ENCODE measurements around the gene CFB. TPM values are rescaled to one million over a fixed set of nuclear protein-coding genes. Genes with fewer than 3 reads are reported as not detected.
A peak's percentile ranks its signal among the peaks of the same experiment; 100 is the strongest.

CFB gene
- under 1 TPM; 0.58 to 0.60 TPM for total RNA-seq

DNA sequence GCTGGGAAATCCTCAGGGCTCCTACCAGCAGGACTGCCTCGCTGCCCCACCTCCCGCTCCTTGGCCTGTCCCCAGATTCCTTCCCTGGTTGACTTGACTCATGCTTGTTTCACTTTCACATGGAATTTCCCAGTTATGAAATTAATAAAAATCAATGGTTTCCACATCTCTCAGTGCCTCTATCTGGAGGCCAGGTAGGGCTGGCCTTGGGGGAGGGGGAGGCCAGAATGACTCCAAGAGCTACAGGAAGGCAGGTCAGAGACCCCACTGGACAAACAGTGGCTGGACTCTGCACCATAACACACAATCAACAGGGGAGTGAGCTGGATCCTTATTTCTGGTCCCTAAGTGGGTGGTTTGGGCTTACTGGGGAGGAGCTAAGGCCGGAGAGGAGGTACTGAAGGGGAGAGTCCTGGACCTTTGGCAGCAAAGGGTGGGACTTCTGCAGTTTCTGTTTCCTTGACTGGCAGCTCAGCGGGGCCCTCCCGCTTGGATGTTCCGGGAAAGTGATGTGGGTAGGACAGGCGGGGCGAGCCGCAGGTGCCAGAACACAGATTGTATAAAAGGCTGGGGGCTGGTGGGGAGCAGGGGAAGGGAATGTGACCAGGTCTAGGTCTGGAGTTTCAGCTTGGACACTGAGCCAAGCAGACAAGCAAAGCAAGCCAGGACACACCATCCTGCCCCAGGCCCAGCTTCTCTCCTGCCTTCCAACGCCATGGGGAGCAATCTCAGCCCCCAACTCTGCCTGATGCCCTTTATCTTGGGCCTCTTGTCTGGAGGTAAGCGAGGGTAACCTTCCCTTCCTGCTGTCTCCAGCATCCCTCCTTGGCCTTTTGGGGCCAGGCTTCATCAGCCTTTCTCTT, at the start of gene CFB:
CFB (plus strand) TSS at position 589 of the 863 bp plus-strand sequence; CDS start at position 716, 127 bp downstream.
- Mint-ChIP-seq H3K27me3 (peaks cover 21% of the 10 kb centered on the region), H3K4me1 (peaks cover 5% of the 10 kb centered on the region), H3K9me3 (no peaks in the 10 kb centered on the region), H3K27ac (no peak within 1 kb of the TSS), H3K36me3 (ENCODE audit: low read depth) (peaks cover 2% of the 10 kb centered on the region), H3K4me3 (no peak within 1 kb of the TSS)
- CTCF ChIA-PET: no interaction called here
- no peak for DNase-seq
- POLR2A ChIA-PET: interaction anchor here (1.0 to 1.7 kb wide), 3 partner anchors 12 to 26 kb away, joined by 3 to 5 read pairs (median 3); partner anchors contain the start of genes DXO, NELFE and SKIC2

DNA sequence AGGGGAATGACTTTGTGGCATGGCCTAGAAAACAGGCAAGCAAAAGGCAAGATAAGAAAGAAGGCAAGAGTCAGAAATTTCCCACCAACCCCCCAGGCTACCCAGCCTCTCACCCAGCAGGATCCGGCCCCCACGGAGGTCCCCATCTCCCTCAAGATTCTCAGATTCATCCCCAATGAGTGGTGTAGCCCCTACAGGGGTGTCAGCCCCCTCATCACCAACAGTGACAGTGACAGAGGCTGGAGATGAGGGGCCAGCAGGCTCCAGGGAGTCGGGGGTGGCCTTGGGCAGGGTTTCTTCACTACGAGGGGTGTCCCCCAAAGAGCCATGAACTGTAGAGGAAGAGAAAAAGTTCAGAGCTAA, 49.4 kb upstream of the CFB start:
- ChIA-PET CTCF (interaction anchor here (0.9 kb wide), 1 partner anchor 9 kb away, joined by 3 read pairs; no protein-coding TSS in a partner anchor), POLR2A (interaction anchor here (1.0 to 2.3 kb wide), 3 partner anchors 61 to 355 kb away, joined by 3 to 9 read pairs (median 4); partner anchors contain the start of gene DDX39B)
- Mint-ChIP-seq H3K4me1 (peaks cover 49% of the 10 kb centered on the region), H3K27me3 (no peaks in the 10 kb centered on the region), H3K9me3 (no peaks in the 10 kb centered on the region), H3K36me3 (ENCODE audit: low read depth) (peaks cover 29% of the 10 kb centered on the region), H3K4me3 (peak overlapping the region; percentile 78), H3K27ac (peak overlapping the region; percentile 77)
- DNase-seq: no peak

DNA sequence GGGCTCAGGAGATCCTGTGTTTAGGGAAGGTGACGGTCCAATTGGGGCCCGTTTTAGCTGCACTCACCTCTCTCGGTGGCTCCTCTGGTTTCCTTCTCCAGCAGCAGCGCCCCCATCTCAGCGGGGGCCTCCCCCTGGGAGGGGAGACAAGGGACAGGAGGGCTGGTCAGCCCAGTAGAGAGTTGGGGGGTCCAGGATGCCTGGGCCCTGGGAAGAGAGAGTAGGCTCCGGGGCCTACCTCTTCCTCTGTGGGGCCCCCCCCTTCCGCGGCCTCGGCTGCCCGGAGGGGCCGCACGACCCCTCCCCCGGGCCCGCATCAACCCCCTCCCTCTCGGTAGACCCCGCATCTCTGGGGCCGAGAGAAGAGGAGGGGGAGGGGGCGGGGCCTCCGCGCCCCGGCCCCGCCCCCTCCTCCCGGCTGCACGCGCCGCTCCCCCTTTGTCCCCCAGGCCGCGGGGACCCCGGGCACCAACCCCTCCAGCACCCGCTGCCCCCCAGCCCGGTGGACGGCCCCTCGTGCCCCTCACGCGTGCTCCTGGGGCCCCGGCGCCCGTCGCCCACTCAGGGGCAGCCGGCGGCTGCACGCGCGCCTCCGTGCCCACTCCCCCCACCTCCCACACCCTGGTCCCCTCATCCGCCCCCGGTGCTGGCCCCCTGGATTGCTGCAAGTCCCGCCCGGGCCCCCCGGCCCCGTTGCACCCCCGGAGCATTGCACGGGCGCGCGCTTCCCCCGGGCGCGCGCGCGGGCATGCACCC, 48.9 kb upstream of the CFB start:
- Mint-ChIP-seq H3K4me1 (peaks cover 49% of the 10 kb centered on the region), H3K27ac (peak overlapping the region; percentile 77), H3K4me3 (peak overlapping the region; percentile 90), H3K27me3 (no peaks in the 10 kb centered on the region), H3K9me3 (no peaks in the 10 kb centered on the region), H3K36me3 (ENCODE audit: low read depth) (peaks cover 26% of the 10 kb centered on the region)
- DNase-seq: no peak
- CTCF ChIA-PET: interaction anchor here (0.7 to 2.3 kb wide), 7 partner anchors 10 to 193 kb away, joined by 3 to 7 read pairs (median 4); partner anchors contain the start of genes ABHD16A, NEU1 and SKIC2
- POLR2A ChIA-PET: interaction anchor here (0.7 to 2.6 kb wide), 14 partner anchors 10 to 356 kb away, joined by 3 to 22 read pairs (median 5); partner anchors contain the start of genes DDX39B, DXO, FKBPL and GPANK1

DNA sequence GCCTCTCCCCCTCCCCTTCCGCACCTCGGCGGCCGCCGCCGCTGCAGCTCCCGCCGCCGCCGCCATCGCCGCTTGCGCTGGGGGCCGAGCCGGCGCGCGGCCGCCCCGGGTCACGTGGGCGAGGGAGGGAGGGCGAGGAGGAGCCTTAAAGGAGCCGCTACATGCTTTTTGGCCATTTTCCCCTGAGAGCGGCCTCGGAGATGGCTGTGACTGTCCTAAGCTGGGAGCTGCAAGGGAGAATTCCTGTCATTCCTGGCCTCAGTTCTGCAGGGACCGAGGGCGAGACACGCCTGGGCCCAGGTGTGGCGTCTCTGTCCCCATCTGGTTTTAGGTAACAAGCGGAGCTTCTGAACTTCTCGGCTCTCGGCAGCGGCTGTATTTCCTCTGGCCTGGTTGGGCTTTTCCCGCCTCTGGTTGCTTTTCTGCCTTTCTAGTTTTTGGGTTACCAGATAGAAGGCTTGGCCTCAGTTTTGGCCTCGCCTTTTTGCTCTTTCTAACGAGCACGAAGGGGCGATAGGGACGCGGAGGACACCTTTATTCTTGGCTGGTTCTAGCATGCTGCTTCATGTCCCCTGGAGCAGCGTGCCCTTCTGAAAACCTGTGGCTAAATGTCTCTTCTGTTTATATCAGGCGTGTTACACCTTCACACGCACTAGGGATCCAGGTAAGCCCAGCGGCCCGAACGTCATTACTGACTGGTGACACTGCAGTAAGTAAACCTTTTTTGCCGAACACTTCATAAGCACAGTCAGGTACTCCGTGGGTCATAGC, 48.1 kb upstream of the CFB start, which contains the start of gene EHMT2:
EHMT2 (minus strand) TSS at position 87 of the 771 bp plus-strand sequence; CDS start at position 66, 21 bp downstream.
- ChIA-PET CTCF (interaction anchor here (0.5 to 2.3 kb wide), 17 partner anchors 14 to 305 kb away, joined by 3 to 7 read pairs (median 4); partner anchors contain the start of genes ABHD16A, DXO, NCR3 and NEU1), POLR2A (interaction anchor here (0.7 to 2.6 kb wide), 24 partner anchors 9 to 403 kb away, joined by 3 to 22 read pairs (median 4); partner anchors contain the start of genes DDX39B, DXO, FKBPL and GPANK1)
- no peaks in the 10 kb centered on the region for H3K9me3 Mint-ChIP-seq
- H3K36me3 Mint-ChIP-seq (ENCODE audit: low read depth): peaks cover 19% of the 10 kb centered on the region
- peak within 1 kb of the TSS; percentile 90 for H3K4me3 Mint-ChIP-seq
- DNase-seq: peak; percentile 91
- peaks cover 5% of the 10 kb centered on the region for H3K27me3 Mint-ChIP-seq
- H3K27ac Mint-ChIP-seq: peak within 1 kb of the TSS; percentile 84
- peaks cover 49% of the 10 kb centered on the region for H3K4me1 Mint-ChIP-seq

DNA sequence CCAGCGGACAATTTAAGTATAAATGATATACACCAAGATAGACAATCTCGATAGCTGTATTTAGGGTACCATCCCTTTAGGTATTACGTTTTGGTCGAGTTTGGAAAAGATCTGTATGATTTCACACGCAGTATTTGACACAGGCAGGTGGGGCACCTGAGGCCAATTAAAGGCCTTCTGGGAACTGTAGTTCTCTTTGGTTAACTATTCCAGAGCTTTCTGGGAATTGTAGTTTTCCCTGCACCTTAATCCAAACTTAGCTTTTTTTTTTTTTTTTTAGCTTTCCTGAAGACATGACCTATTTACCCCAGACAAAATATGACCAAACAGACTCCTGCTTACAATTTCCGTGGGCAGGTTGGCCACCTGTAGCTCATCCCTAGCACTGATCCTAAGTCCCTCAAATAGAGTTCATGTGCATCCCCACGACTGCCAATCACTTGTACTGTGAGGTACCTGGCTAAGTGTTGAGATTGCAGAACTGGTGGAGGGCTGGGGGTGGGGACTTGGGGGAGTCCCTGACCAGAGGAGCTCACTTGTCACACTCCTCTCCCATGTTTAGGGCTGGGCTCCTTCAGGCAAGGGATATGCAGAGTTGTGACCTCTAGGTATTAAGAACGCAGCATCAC, 47.4 kb upstream of the CFB start:
- no peak for DNase-seq

DNA sequence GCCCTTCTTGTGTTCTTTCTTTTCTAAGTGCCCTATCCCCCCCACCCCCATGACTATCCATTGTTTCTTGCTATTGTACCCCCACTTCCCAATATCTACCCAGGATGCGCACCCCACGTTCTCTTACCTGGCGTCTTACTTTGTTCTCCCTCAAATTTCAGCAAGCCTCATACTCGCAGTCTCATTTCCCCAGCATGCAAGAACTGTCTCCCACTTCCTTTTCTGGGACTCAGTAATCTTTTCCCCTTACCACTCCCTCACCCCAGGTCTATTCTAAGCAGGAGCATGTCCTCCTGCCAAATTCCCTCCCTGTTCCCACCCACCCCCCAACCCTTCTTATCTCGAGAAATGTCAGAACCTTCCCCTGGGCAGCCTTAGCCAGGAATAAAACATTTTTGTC, 46.7 kb upstream of the CFB start:
- Mint-ChIP-seq H3K9me3 (no peaks in the 10 kb centered on the region), H3K27ac (no peak overlapping the region), H3K27me3 (peaks cover 9% of the 10 kb centered on the region), H3K4me1 (peaks cover 46% of the 10 kb centered on the region), H3K36me3 (ENCODE audit: low read depth) (peaks cover 10% of the 10 kb centered on the region), H3K4me3 (peak overlapping the region; percentile 40)
- CTCF ChIA-PET: interaction anchor here (0.7 to 2.3 kb wide), 4 partner anchors 22 to 152 kb away, joined by 3 to 7 read pairs (median 5); no protein-coding TSS in a partner anchor
- POLR2A ChIA-PET: interaction anchor here (1.3 to 2.6 kb wide), 7 partner anchors 36 to 405 kb away, joined by 4 to 22 read pairs (median 7); partner anchors contain the start of genes DXO, FKBPL, MSH5 and NELFE
- DNase-seq: no peak

More for the DNA sequence above, 47.4 kb upstream of the CFB start:
- H3K4me1 Mint-ChIP-seq: peaks cover 47% of the 10 kb centered on the region
- H3K36me3 Mint-ChIP-seq (ENCODE audit: low read depth): peaks cover 12% of the 10 kb centered on the region
- peaks cover 9% of the 10 kb centered on the region for H3K27me3 Mint-ChIP-seq
- peak overlapping the region; percentile 84 for H3K27ac Mint-ChIP-seq
- H3K4me3 Mint-ChIP-seq: peak overlapping the region; percentile 90
- H3K9me3 Mint-ChIP-seq: no peaks in the 10 kb centered on the region
- CTCF ChIA-PET: interaction anchor here (0.5 to 2.3 kb wide), 16 partner anchors 15 to 306 kb away, joined by 3 to 7 read pairs (median 4); partner anchors contain the start of genes DXO, NCR3, NEU1 and SKIC2
- POLR2A ChIA-PET: interaction anchor here (0.8 to 2.6 kb wide), 20 partner anchors 8 to 404 kb away, joined by 3 to 22 read pairs (median 4); partner anchors contain the start of genes DDX39B, DXO, FKBPL and HSPA1B

DNA sequence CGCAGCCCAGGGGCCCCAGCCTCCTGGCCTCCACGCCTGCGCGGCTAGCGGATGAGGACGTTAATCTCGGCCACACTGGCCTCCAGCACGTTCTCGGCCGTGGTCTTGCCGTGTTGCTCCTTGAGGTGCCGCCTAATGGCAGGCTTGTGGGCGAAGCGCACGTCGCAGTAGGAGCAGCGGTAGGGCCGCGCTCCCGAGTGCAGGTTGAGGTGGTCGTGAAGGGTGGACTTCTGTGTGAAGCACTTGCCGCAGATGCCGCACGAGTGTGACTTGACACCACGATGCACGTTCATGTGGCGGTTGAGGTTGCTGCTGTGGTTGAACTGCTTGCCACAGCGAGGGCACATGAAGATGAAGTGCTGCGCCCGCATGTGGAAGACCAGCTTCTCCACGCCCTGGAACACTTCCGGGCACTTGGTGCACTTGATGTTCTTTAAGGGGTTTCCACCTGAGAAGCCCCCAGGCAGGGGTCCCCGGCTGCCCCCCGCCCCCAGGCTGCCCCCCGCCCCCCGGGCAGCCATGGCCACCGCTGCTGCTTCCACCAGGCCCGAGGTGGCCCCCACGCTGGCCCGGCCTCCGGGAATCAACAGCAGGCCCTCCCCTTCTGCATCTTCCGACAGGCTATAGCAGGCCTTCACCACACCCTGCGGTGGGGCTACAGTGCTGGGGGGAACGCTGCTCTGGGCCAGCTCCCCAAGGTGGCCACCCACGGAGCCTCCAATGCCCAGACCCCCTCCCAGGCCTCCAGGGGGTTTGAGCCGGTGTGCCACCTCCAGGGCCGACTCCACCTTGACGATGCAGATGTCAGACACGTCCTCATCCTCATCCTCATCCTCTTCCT, 45.8 kb upstream of the CFB start:
- DNase-seq: no peak
- CTCF ChIA-PET: no interaction called here
- Mint-ChIP-seq H3K27me3 (peaks cover 9% of the 10 kb centered on the region), H3K4me3 (peak overlapping the region; percentile 4), H3K4me1 (peaks cover 46% of the 10 kb centered on the region), H3K9me3 (no peaks in the 10 kb centered on the region), H3K27ac (no peak overlapping the region), H3K36me3 (ENCODE audit: low read depth) (peaks cover 8% of the 10 kb centered on the region)
- POLR2A ChIA-PET: no interaction called here

DNA sequence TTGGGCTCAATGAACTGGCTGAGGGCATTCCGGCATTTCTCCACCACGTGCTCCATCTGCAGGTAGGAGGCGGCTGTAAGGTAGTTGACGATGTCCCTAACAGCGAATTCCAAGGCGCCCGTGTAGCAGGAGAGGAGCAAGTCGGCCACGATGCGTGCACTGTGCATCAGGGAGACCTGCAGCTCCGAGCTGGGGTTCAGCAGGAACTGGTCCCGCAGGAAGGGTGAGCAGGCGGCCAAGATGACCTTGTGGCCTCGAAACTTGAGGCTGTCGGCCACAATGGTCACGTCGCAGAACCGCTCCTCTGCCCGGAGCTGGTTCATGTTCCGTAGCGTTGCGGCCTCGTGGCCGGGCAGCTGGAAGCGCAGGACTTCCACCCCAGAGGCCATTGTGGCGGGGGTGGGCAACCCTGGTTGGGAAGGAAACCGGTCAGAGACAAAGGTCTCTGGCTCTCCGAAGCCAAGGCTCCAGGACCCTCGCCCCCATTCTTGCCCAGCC, 44.9 kb upstream of the CFB start:
- H3K36me3 Mint-ChIP-seq (ENCODE audit: low read depth): peaks cover 4% of the 10 kb centered on the region
- POLR2A ChIA-PET: no interaction called here
- peaks cover 40% of the 10 kb centered on the region for H3K4me1 Mint-ChIP-seq
- no peaks in the 10 kb centered on the region for H3K9me3 Mint-ChIP-seq
- CTCF ChIA-PET: interaction anchor here (0.6 to 1.7 kb wide), 2 partner anchors 51 to 211 kb away, joined by 3 to 4 read pairs; no protein-coding TSS in a partner anchor
- no peak overlapping the region for H3K27ac Mint-ChIP-seq
- peak overlapping the region; percentile 46 for H3K4me3 Mint-ChIP-seq
- DNase-seq: no peak
- H3K27me3 Mint-ChIP-seq: peaks cover 9% of the 10 kb centered on the region

DNA sequence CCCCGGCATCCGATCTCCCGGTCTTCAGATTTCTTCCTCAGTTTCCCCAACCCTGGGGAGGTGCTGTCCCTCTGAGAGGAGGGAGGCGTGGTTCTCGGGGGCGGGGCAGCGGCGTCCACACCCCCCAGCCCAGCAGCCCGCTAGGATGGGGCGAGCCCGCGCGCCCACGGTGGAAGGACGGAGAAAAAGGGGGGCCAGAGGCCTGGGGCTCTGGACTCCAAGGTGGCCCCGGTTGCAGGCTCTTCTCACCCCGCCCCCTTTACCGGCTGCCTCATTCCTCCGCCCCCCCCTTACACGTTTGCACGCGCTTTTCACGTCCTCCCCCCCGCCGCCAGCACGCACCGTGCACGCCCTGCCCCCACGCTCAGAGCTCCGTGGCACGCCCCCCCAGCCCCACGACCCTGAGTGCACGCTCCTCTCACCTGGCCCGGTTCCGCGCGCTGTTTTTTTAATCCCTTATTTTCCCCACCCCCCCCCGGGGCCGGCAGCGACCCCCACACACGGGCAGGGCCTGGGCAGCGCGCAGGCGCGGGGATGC, 44.4 kb upstream of the CFB start:
- peak; percentile 61 for DNase-seq
- ChIA-PET CTCF (interaction anchor here (0.6 to 1.7 kb wide), 2 partner anchors 51 to 212 kb away, joined by 3 to 4 read pairs; no protein-coding TSS in a partner anchor), POLR2A (interaction anchor here (1.2 kb wide), 1 partner anchor 246 kb away, joined by 3 read pairs; the partner anchor contains the start of gene APOM)
- Mint-ChIP-seq H3K27me3 (peaks cover 15% of the 10 kb centered on the region), H3K4me1 (peaks cover 40% of the 10 kb centered on the region), H3K27ac (no peak overlapping the region), H3K4me3 (peak overlapping the region; percentile 46), H3K9me3 (no peaks in the 10 kb centered on the region), H3K36me3 (ENCODE audit: low read depth) (peaks cover 4% of the 10 kb centered on the region)

DNA sequence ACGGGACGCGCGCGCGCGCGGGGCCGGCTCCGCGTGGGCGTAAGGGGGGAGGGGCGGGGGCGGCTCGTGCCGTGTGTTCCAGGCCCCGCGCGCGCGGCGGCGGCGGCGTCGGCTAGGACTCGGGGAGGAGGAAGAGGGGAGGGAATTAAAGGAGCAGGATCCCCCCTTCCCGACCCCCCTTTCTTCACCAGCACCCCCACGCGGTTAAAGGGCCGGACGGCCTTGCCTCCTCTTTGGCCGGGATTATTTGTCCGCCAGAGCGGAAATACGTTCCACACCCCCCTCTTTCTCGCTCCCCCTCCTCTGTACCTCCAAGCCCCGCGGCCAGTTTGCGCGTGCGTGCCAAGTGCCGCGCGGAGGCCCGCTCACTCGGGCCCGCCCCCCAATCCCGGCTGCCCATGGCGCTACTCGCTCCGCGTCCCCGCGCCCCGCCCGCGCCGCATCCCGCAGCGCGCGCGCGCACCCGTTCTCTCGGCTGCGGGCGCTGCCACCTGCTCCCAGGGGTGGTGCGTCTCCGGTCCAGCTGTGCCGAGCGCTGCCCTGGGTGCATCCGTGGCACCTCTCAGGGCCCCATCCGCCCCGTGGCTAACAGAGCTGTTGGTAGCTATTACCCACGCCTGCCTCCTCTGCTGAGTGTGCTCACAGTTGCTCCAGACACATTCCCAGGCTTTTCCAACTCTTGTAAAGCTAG, 43.8 kb upstream of the CFB start, which contains the start of gene ZBTB12:
ZBTB12 (minus strand) TSS at position 134 of the 691 bp plus-strand sequence. CDS start 781 bp downstream, outside the sequence.
- Mint-ChIP-seq H3K27me3 (peaks cover 16% of the 10 kb centered on the region), H3K4me1 (peaks cover 38% of the 10 kb centered on the region), H3K4me3 (peak within 1 kb of the TSS; percentile 81), H3K27ac (peak within 1 kb of the TSS; percentile 46), H3K9me3 (no peaks in the 10 kb centered on the region), H3K36me3 (ENCODE audit: low read depth) (peaks cover 4% of the 10 kb centered on the region)
- peak; percentile 86 for DNase-seq
- CTCF ChIA-PET: interaction anchor here (1.7 kb wide), 1 partner anchor 50 kb away, joined by 4 read pairs; no protein-coding TSS in a partner anchor
- POLR2A ChIA-PET: interaction anchor here (0.7 to 1.2 kb wide), 3 partner anchors 12 to 247 kb away, joined by 3 read pairs; partner anchors contain the start of gene APOM

All from activated CD4-positive, alpha-beta memory T cell treated with anti-CD3 and anti-CD28 coated beads, Interleukin-2, amount 10 ng/mL, durations not matched to agents 7 days and 5 days (primary cell).